Testis (tissue), 3 donors: ENCODE data around the gene OR2C3. TPM values are rescaled to one million over a fixed set of nuclear protein-coding genes. Genes with fewer than 3 reads are reported as not detected.

Experiments used
- DNase-seq: peaks from one replicate; pipeline ENCODE4 v3.0.0-alpha.2; 2019
- H3K27ac ChIP-seq, 2 donors: fragments of 200-600 bp; sonication (generic); one replicate each; pipeline ENCODE4 v1.5.1; 2019
- H3K27me3 ChIP-seq: fragments of 200-600 bp; sonication (generic); one replicate; pipeline ENCODE4 v1.5.1; 2019
- H3K36me3 ChIP-seq: fragments of 200-600 bp; sonication (generic); one replicate; pipeline ENCODE4 v1.5.1; 2017; ENCODE audit warnings: low read depth; ENCODE audit errors: missing control alignments
- H3K4me1 ChIP-seq: fragments of 200-600 bp; sonication (generic); one replicate; pipeline ENCODE4 v1.5.1; 2019
- H3K4me3 ChIP-seq, 2 donors: fragments of 200-600 bp; sonication (generic); one replicate each; pipeline ENCODE4 v1.5.1; 2017 to 2019
- H3K9me3 ChIP-seq: fragments of 200-600 bp; sonication (generic); one replicate; pipeline ENCODE4 v1.5.1; 2017
- CTCF ChIP-seq, 3 experiments: fragments of 450-650 bp in 2 of 3; fragments of 200-600 bp in 1 of 3; sonication (generic) in 1 of 3; IDR thresholded peaks; one replicate each; pipeline ENCODE4 v1.5.1; 2016 to 2019; ENCODE audit warnings: antibody characterized with exemption in 3 of 3, mild to moderate bottlenecking in 2 of 3, moderate library complexity in 1 of 3
- POLR2A ChIP-seq: fragments of 450-650 bp; IDR thresholded peaks from one replicate; pipeline ENCODE4 v1.6.1; 2017; ENCODE audit warnings: antibody characterized with exemption, mild to moderate bottlenecking, moderate library complexity
- WGBS, 2 donors: methylation state at CpG; one replicate each; pipeline ENCODE4 v1.1.5; 2018; 5-methylcytosine and 5-hydroxymethylcytosine counted together
- intact Hi-C: fragments of 100-400 bp; cut with DNase I; formaldehyde crosslinking; loops from one replicate; pipeline ENCODE4 v1.15.1; 2023; ENCODE audit warnings: low total_unique reads
- polyA plus RNA-seq: library from polyadenylated mRNA; stranded (reverse); fragments of 350-450 nt; fragmentation: Illumina TruSeq; extraction: RNeasy Lipid Tissue Mini Kit (QIAGEN cat#74804); gene quantifications from one replicate; pipeline ENCODE4 v1.2.3, GENCODE V29; 2014; ENCODE audit warnings: low read depth, low replicate concordance; ENCODE audit not compliant: insufficient read depth
- total RNA-seq, 2 donors: library from RNA; depleted of rRNA; stranded (reverse); fragments of >200 nt; gene quantifications; one replicate each; pipeline ENCODE4 v1.2.3, GENCODE V29; 2016

The OR2C3 gene
- total and polyA plus RNA-seq, 3 donors from 2014 or later = 0.55 to 0.87 (median 0.87) TPM

GRCh38 chr1:247551721-247552120 lies 15.5 kb upstream of the OR2C3 start:
- no peak overlapping the region for H3K27ac ChIP-seq
- no peak for DNase-seq
- H3K27me3 ChIP-seq = no peaks in the 10 kb centered on the region
- no peaks in the 10 kb centered on the region for H3K9me3 ChIP-seq
- WGBS, 2 donors = 44 to 56% methylated on average over 1 of the region's 1 CpG
- no peaks in the 10 kb centered on the region for H3K36me3 ChIP-seq
- TF ChIP-seq POLR2A (no peak), CTCF (IDR thresholded peaks at IDR 0.05) (no peak)
- intact Hi-C loops = no loop called here
- H3K4me1 ChIP-seq = no peaks in the 10 kb centered on the region
- no peak overlapping the region for H3K4me3 ChIP-seq

- no peaks in the 10 kb centered on the region for H3K9me3 ChIP-seq
- no peak for DNase-seq
- intact Hi-C loops = no loop called here
- no peak within 1 kb of the TSS for H3K4me3 ChIP-seq
- no peaks in the 10 kb centered on the region for H3K36me3 ChIP-seq
- WGBS, 2 donors = 89 to 91% methylated on average over 13 of the region's 13 CpGs
- H3K27ac ChIP-seq = no peak within 1 kb of the TSS
- H3K4me1 ChIP-seq = no peaks in the 10 kb centered on the region
- no peaks in the 10 kb centered on the region for H3K27me3 ChIP-seq
- TF ChIP-seq POLR2A (no peak), CTCF (IDR thresholded peaks at IDR 0.05) (no peak)
Measured at GRCh38 chr1:247548769-247549182, 12.5 kb upstream of the OR2C3 start, which contains the start of gene GCSAML. Gene GCSAML, plus strand, starts transcription at chr1:247549134. Its CDS starts 58 bp downstream, at chr1:247549192.

DNA sequence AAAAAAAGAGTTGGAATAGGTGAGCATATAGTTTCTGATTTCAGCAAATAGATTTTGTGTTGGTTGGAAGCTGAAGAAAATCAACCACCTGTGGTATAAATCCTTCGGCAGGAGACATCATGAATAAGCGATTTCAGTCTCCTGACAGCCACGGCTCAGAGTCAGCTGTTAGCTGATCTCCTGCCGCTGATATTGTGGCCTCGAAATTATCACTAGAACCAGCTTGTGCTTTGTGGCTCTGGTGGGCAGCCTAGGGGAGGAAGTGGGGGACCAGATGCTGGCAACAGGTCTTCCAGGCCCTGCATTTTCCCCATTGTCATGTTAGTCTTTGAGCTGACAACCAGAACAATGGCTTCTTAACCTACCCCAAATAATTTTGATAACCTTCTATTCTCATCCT lies 11.9 kb upstream of the OR2C3 start:
- Histone ChIP-seq H3K27me3 (no peaks in the 10 kb centered on the region), H3K4me3 (no peak overlapping the region), H3K36me3 (no peaks in the 10 kb centered on the region), H3K9me3 (no peaks in the 10 kb centered on the region), H3K4me1 (no peaks in the 10 kb centered on the region), H3K27ac (no peak overlapping the region)
- TF ChIP-seq POLR2A (no peak), CTCF (IDR thresholded peaks at IDR 0.05) (no peak)
- intact Hi-C loops = no loop called here
- no peak for DNase-seq
- WGBS, 2 donors = 59 to 68% methylated on average over 5 of the region's 5 CpGs

- Histone ChIP-seq H3K27me3 (no peaks in the 10 kb centered on the region), H3K4me1 (no peaks in the 10 kb centered on the region), H3K4me3 (no peak overlapping the region), H3K36me3 (no peaks in the 10 kb centered on the region), H3K27ac (no peak overlapping the region), H3K9me3 (no peaks in the 10 kb centered on the region)
- TF ChIP-seq POLR2A (no peak), CTCF (IDR thresholded peaks at IDR 0.05) (no peak)
- DNase-seq = no peak
- WGBS, 2 donors = 51 to 58% methylated on average over 3 of the region's 3 CpGs
- intact Hi-C loops = no loop called here
Measured at GRCh38 chr1:247542811-247543210, 6.6 kb upstream of the OR2C3 start.

DNA sequence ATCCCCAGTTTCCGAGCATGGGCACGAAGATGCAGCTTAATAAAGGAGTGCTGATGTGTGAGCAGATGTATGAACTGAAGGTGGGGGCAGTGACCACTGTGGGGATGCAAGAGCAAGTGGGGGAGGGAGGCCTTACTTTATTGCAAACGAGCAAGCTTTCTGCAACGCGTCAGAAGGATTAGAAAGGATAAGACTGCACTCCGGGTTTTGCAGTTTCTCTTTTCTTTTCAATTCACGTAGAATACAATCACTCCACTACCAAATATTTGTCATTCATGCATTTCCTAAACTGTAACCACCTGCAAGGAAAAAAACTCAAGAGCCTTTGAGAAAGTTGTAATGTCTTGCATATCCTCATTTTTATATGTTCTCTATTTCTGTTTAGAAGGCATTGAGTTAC lies 4.3 kb upstream of the OR2C3 start:
- Histone ChIP-seq H3K4me1 (no peaks in the 10 kb centered on the region), H3K27ac (no peak overlapping the region), H3K9me3 (no peaks in the 10 kb centered on the region), H3K27me3 (no peaks in the 10 kb centered on the region), H3K36me3 (no peaks in the 10 kb centered on the region), H3K4me3 (no peak overlapping the region)
- intact Hi-C loops = no loop called here
- 28 to 44% methylated on average over 7 of the region's 7 CpGs for WGBS, 2 donors
- no peak for DNase-seq
- no peak for TF ChIP-seq POLR2A
- TF ChIP-seq CTCF (IDR thresholded peaks at IDR 0.05) = no peak
